ENCODE results near the gene SIRPG.
"Not testable (repeated sequence)": the region's sequence is repeated elsewhere in the genome, so short reads cannot be mapped to it uniquely, and the experiment has no call there.

SIRPG gene

GRCh38 chr20:1635291-1635979, 22.1 kb downstream of the SIRPG start:
- FAIRE-seq = no peak

GRCh38 chr20:1633535-1633934, 24.0 kb downstream of the SIRPG start:
- no peak for FAIRE-seq

- no peak for FAIRE-seq
These were observed 25.4 kb downstream of the SIRPG start for GRCh38 chr20:1632178-1632577.

GRCh38 chr20:1631309-1632151, 26.0 kb downstream of the SIRPG start:
- no peak for FAIRE-seq

GRCh38 chr20:1630186-1630585, 27.4 kb downstream of the SIRPG start:
- no peak for FAIRE-seq

- FAIRE-seq = no peak
These were observed 28.3 kb downstream of the SIRPG start for GRCh38 chr20:1629321-1629720.

- FAIRE-seq = no peak
These were observed 29.0 kb downstream of the SIRPG start for GRCh38 chr20:1628621-1629020.

GRCh38 chr20:1627200-1627550, 30.4 kb downstream of the SIRPG start:
- FAIRE-seq = no peak

- no peak for FAIRE-seq
These were observed 30.9 kb downstream of the SIRPG start for GRCh38 chr20:1626528-1627199.

- FAIRE-seq = no peak
These were observed 32.4 kb downstream of the SIRPG start for GRCh38 chr20:1625083-1625690.

- no peak for FAIRE-seq
These were observed 33.9 kb downstream of the SIRPG start for GRCh38 chr20:1623501-1624205.

GRCh38 chr20:1622450-1622849, 35.1 kb downstream of the SIRPG start:
- no peak for FAIRE-seq

GRCh38 chr20:1621316-1621715, 36.3 kb downstream of the SIRPG start:
- FAIRE-seq = no peak

- FAIRE-seq = no peak
These were observed 37.6 kb downstream of the SIRPG start, which contains the start of gene SIRPB1 for GRCh38 chr20:1619861-1620444. Gene SIRPB1, minus strand, starts transcription at chr20:1620009. Its CDS starts 65 bp downstream, at chr20:1619944.

- FAIRE-seq = no peak
These were observed 38.5 kb downstream of the SIRPG start for GRCh38 chr20:1618954-1619540.

- no peak for FAIRE-seq
These were observed 39.1 kb downstream of the SIRPG start for GRCh38 chr20:1618479-1618878.

GRCh38 chr20:1616858-1617434, 40.6 kb downstream of the SIRPG start:
- FAIRE-seq = no peak

GRCh38 chr20:1610404-1610803, 47.2 kb downstream of the SIRPG start:
- FAIRE-seq = not testable (repeated sequence)

GRCh38 chr20:1608678-1609347, 48.8 kb downstream of the SIRPG start:
- FAIRE-seq = not testable (repeated sequence)

GRCh38 chr20:1600736-1601135, 56.8 kb downstream of the SIRPG start:
- no peak for FAIRE-seq

- FAIRE-seq = no peak
These were observed 62.2 kb downstream of the SIRPG start for GRCh38 chr20:1595333-1595732.

All from colon (tissue), 2 donors.